GM11168 (cell line): ENCODE results near the gene ID4.

Experiments used
- in situ Hi-C: fragments of 300-500 bp; cut with MboI; formaldehyde crosslinking; loops from one replicate; pipeline ENCODE4 v1.12.0; 2022; ENCODE audit warnings: low sequenced_read_pairs; ENCODE audit not compliant: unreplicated experiment

The ID4 gene

GRCh38 chr6:19836799-19837510, at the start of gene ID4:
Gene ID4, plus strand, starts transcription at chr6:19837370. Its CDS starts 385 bp downstream, at chr6:19837755.
- in situ Hi-C loops = no loop called here

- in situ Hi-C loops = no loop called here
Observed at GRCh38 chr6:19788686-19789085, 48.5 kb upstream of the ID4 start.

GRCh38 chr6:19789100-19789803, 47.9 kb upstream of the ID4 start:
- in situ Hi-C loops = no loop called here

- in situ Hi-C loops = no loop called here
Observed at GRCh38 chr6:19791267-19791666, 45.9 kb upstream of the ID4 start.

GRCh38 chr6:19795211-19795610, 42.0 kb upstream of the ID4 start:
- in situ Hi-C loops = no loop called here

- in situ Hi-C loops = no loop called here
Observed at GRCh38 chr6:19796452-19796851, 40.7 kb upstream of the ID4 start.

- in situ Hi-C loops = no loop called here
Observed at GRCh38 chr6:19798362-19798761, 38.8 kb upstream of the ID4 start.

- in situ Hi-C loops = no loop called here
Observed at GRCh38 chr6:19802656-19803055, 34.5 kb upstream of the ID4 start.

GRCh38 chr6:19803331-19804204, 33.6 kb upstream of the ID4 start:
- in situ Hi-C loops = no loop called here

GRCh38 chr6:19804205-19805128, 32.7 kb upstream of the ID4 start:
- in situ Hi-C loops = no loop called here

GRCh38 chr6:19805129-19805481, 32.1 kb upstream of the ID4 start:
- in situ Hi-C loops = no loop called here

- in situ Hi-C loops = no loop called here
Observed at GRCh38 chr6:19806971-19807396, 30.2 kb upstream of the ID4 start.

GRCh38 chr6:19811397-19812079, 25.6 kb upstream of the ID4 start:
- in situ Hi-C loops = no loop called here

GRCh38 chr6:19812512-19813119, 24.6 kb upstream of the ID4 start:
- in situ Hi-C loops = no loop called here

- in situ Hi-C loops = no loop called here
Observed at GRCh38 chr6:19818805-19819204, 18.4 kb upstream of the ID4 start.

- in situ Hi-C loops = no loop called here
Observed at GRCh38 chr6:19824058-19824807, 12.9 kb upstream of the ID4 start.

GRCh38 chr6:19827247-19827646, 9.9 kb upstream of the ID4 start:
- in situ Hi-C loops = no loop called here

GRCh38 chr6:19827903-19828302, 9.3 kb upstream of the ID4 start:
- in situ Hi-C loops = no loop called here
